K562 (cell line): ENCODE data around the gene NRP1. TPM values are rescaled to one million over a fixed set of nuclear protein-coding genes. Genes with fewer than 3 reads are reported as not detected.

Experiments
- ATAC-seq: fragments of 200-7000 bp; cut with Tn5 transposase; 3 replicates; pipeline ENCODE4 v1.9.1; 2020; ENCODE audit warnings: moderate library complexity
- BruUV-seq: library from RNA; stranded (reverse); fragments of 400-500 nt; replicated peaks from 2 replicates; lab custom pipeline; 2021; lab: Mats Ljungman, UMichigan
- CTCF ChIA-PET: fragments of 300-600 bp; formaldehyde crosslinking; extraction: SDS; loops from one replicate; lab custom pipeline; 2021; ENCODE audit warnings: low intra/inter-chr PET ratio; lab: Yijun Ruan, JAX
- POLR2A ChIA-PET: fragments of 300-600, 350-650 bp; sonication (Branson Sonifier 250); formaldehyde crosslinking; extraction: SDS; loops from one replicate; lab custom pipeline; 2021; ENCODE audit warnings: antibody characterized with exemption, inconsistent platforms; lab: Yijun Ruan, JAX
- DNase-seq, 4 experiments: peaks; one replicate each; pipeline versions ENCODE4 v3.0.0 to v3.0.0-alpha.2; 2011 to 2018; ENCODE audit warnings: low spot score in 3 of 4, mixed read lengths in 3 of 4; ENCODE audit errors: extremely low read depth in 1 of 4
- FAIRE-seq: peaks from 2 replicates; lab custom pipeline; 2011; peaks lifted over from hg19 to GRCh38; lab: Jason Lieb, UNC
- H2AFZ ChIP-seq: 2 replicates; pipeline ENCODE4 v1.6.0; 2011; ENCODE audit warnings: low read depth, low read length, control low read depth, inconsistent platforms
- H3K27ac ChIP-seq: fragments of 200-600 bp; 3 replicates; pipeline ENCODE4 v1.8.0; 2011; ENCODE audit warnings: low read depth, mild to moderate bottlenecking, control low read depth, inconsistent platforms, low read length, moderate library complexity, mixed read lengths; ENCODE audit errors: extremely low read depth
- H3K27me3 ChIP-seq, 2 experiments: fragments of 300-600 bp in 1 of 2; 2 replicates in 1 of 2; 3 replicates in 1 of 2; pipeline versions ENCODE4 v1.6.0 to v1.8.0; 2011; ENCODE audit warnings: inconsistent platforms in 2 of 2, low read length in 2 of 2, mild to moderate bottlenecking in 1 of 2, mixed read lengths in 1 of 2, moderate library complexity in 1 of 2; ENCODE audit not compliant: control insufficient read depth in 2 of 2, insufficient read depth in 2 of 2
- H3K36me3 ChIP-seq: fragments of 300-600 bp; 3 replicates; pipeline ENCODE4 v1.8.0; 2011; ENCODE audit warnings: mild to moderate bottlenecking, low read length, inconsistent platforms; ENCODE audit not compliant: control insufficient read depth, insufficient read depth
- H3K4me1 ChIP-seq, 2 experiments: fragments of 200-600 bp in 1 of 2; replicated peaks in 1 of 2; 2 replicates in 1 of 2; 3 replicates in 1 of 2; pipeline versions ENCODE4 v1.5.1 to v1.8.0; 2011; ENCODE audit warnings: inconsistent platforms in 2 of 2, low read length in 2 of 2, mild to moderate bottlenecking in 1 of 2, mixed read lengths in 1 of 2, moderate library complexity in 1 of 2; ENCODE audit not compliant: control insufficient read depth in 2 of 2, insufficient read depth in 2 of 2
- H3K4me2 ChIP-seq: 2 replicates; pipeline ENCODE4 v1.6.1; 2011; ENCODE audit warnings: low read length, control low read depth, inconsistent platforms, mixed read lengths; ENCODE audit not compliant: insufficient read depth
- H3K4me3 ChIP-seq: fragments of 200-600 bp; sonication (generic), shearing (Covaris generic); 2 replicates; pipeline ENCODE4 v1.5.1; 2016; ENCODE audit warnings: control low read depth, inconsistent platforms
- H3K79me2 ChIP-seq: fragments of 200-600 bp; 3 replicates; pipeline ENCODE4 v1.8.0; 2011; ENCODE audit warnings: low read length, inconsistent platforms; ENCODE audit not compliant: control insufficient read depth, insufficient read depth
- H3K9ac ChIP-seq, 2 experiments: 2 replicates each; pipeline versions ENCODE4 v1.6.0 to v1.6.1; 2011; ENCODE audit warnings: low read depth in 2 of 2, low read length in 2 of 2, control low read depth in 1 of 2, inconsistent platforms in 1 of 2, mild to moderate bottlenecking in 1 of 2, mixed read lengths in 1 of 2; ENCODE audit not compliant: insufficient read depth in 1 of 2
- H3K9me1 ChIP-seq: one replicate; pipeline ENCODE4 v1.6.0; 2011; ENCODE audit warnings: inconsistent platforms, mild to moderate bottlenecking, low read length, moderate library complexity; ENCODE audit not compliant: control insufficient read depth, insufficient read depth
- H3K9me3 ChIP-seq: replicated peaks from 2 replicates; pipeline ENCODE4 v1.5.1; 2011; ENCODE audit warnings: low read depth, low read length, inconsistent platforms; ENCODE audit not compliant: control insufficient read depth, insufficient read depth
- H4K20me1 ChIP-seq: replicated peaks from 2 replicates; pipeline ENCODE4 v1.6.1; 2011; ENCODE audit warnings: low read length, inconsistent platforms, mixed read lengths; ENCODE audit not compliant: control insufficient read depth, insufficient read depth
- ARID1B ChIP-seq: fragments of 450-650 bp; IDR thresholded peaks from 2 replicates; pipeline ENCODE4 v1.6.1; 2016; ENCODE audit warnings: antibody characterized with exemption, mild to moderate bottlenecking, inconsistent platforms
- CREB3 ChIP-seq: fragments of 450-650 bp; conservative IDR thresholded peaks from 2 replicates; pipeline ENCODE4 v1.6.1; 2016; ENCODE audit warnings: missing genetic modification characterization, low read depth, mild to moderate bottlenecking, missing compliant biosample characterization, moderate library complexity
- DNMT1 ChIP-seq: fragments of 450-650 bp; IDR thresholded peaks from 2 replicates; pipeline ENCODE4 v1.6.1; 2016; ENCODE audit warnings: antibody characterized with exemption, mild to moderate bottlenecking
- NKRF ChIP-seq: fragments of 450-650 bp; IDR thresholded peaks from 2 replicates; pipeline ENCODE4 v1.6.1; 2016; ENCODE audit warnings: borderline replicate concordance
- PRDM10 ChIP-seq: fragments of 450-650 bp; IDR thresholded peaks from 2 replicates; pipeline ENCODE4 v1.6.1; 2018; ENCODE audit not compliant: partially characterized antibody
- TARDBP ChIP-seq: fragments of 450-650 bp; IDR thresholded peaks from 2 replicates; pipeline ENCODE4 v1.6.1; 2016
- ZBED1 ChIP-seq: IDR thresholded peaks from 2 replicates; pipeline ENCODE4 v1.6.1; 2014
- ZC3H8 ChIP-seq: fragments of 450-650 bp; IDR thresholded peaks from 2 replicates; pipeline ENCODE4 v1.6.1; 2017
- ZFX ChIP-seq: sonication (generic); formaldehyde crosslinking; IDR thresholded peaks from 2 replicates; pipeline ENCODE4 v1.8.0; 2022; ENCODE audit warnings: mild to moderate bottlenecking, missing genetic modification reagents, moderate library complexity
- ZNF124 ChIP-seq: sonication (generic); formaldehyde crosslinking; IDR thresholded peaks from 2 replicates; pipeline ENCODE4 v1.8.1; 2022; ENCODE audit warnings: missing genetic modification reagents
- ZNF175 ChIP-seq: fragments of 200-800 bp; sonication (Bioruptor generic); IDR thresholded peaks from 2 replicates; pipeline ENCODE4 v1.6.1; 2016; ENCODE audit warnings: low read depth, mild to moderate bottlenecking, missing genetic modification characterization, missing compliant biosample characterization
- ZNF274 ChIP-seq: IDR thresholded peaks from 2 replicates; pipeline ENCODE4 v1.6.1; 2011; ENCODE audit warnings: low read depth, mild to moderate bottlenecking, low read length, moderate library complexity, borderline replicate concordance
- WGBS: fragments of 100-300 bp; shearing (Covaris generic); methylation state at CpG from one replicate; pipeline ENCODE4 v1.1.6; 2016; ENCODE audit warnings: low coverage, mixed read lengths; ENCODE audit not compliant: insufficient coverage; ENCODE audit errors: missing lambda C conversion rate; 5-methylcytosine and 5-hydroxymethylcytosine counted together
- in situ Hi-C: fragments of 300-500 bp; cut with MboI; formaldehyde crosslinking; loops from 4 replicates; pipeline ENCODE4 v1.15.0; 2018; ENCODE audit warnings: inconsistent platforms, mixed read lengths
- intact Hi-C: fragments of 100-400 bp; cut with micrococcal nuclease; formaldehyde crosslinking; loops from 2 replicates; pipeline ENCODE4 v1.14.2; 2022
- polyA plus RNA-seq, 8 experiments: library from polyadenylated mRNA; depleted of rRNA in 4 of 8; stranded (reverse) in 5 of 8; unstranded in 3 of 8; fragments of >200 nt; fragmentation: Nextera tagmentation in 2 of 8; fragmentation: Illumina TruSeq in 1 of 8; extraction: Ambion mirVana in 2 of 8; extraction: Trizol in 1 of 8; gene quantifications; 2 replicates each; pipeline versions ENCODE4 v1.2.1 to v1.2.3, GENCODE V29; 2011 to 2014; ENCODE audit warnings: inconsistent platforms in 1 of 8, missing spikeins in 1 of 8
- total RNA-seq, 7 experiments: library from RNA; depleted of rRNA in 6 of 7; stranded (reverse); fragments of >200 nt in 6 of 7; fragmentation: Illumina TruSeq in 2 of 7; extraction: Trizol in 2 of 7; gene quantifications; 2 replicates each; pipeline versions ENCODE4 v1.2.1 to v1.2.3, GENCODE V29; 2011 to 2021; ENCODE audit warnings: low replicate concordance in 1 of 7

The NRP1 gene
- total and polyA plus RNA-seq, 9 of the 15 experiments (the other 6 are each of a cell fraction or from before 2014, with no cell fraction given) = 0.01 to 0.38 (median 0.04) TPM; not detected in 5

GRCh38 chr10:33142295-33142694, 192.2 kb downstream of the NRP1 start:
- BruUV-seq = no TSS peak
- no peak for ATAC-seq
- Histone ChIP-seq H3K9me1 (no peaks in the 10 kb centered on the region), H3K79me2 (no peaks in the 10 kb centered on the region), H4K20me1 (peaks cover 3% of the 10 kb centered on the region; the same call in 1 of the 2 replicates), H3K4me1 (no peaks in the 10 kb centered on the region), H3K36me3 (no peaks in the 10 kb centered on the region), H3K27me3 (peaks cover 4 to 29% of the 10 kb centered on the region in 2 experiments; a peak in 3 of 5 replicates), H3K4me2 (no peak overlapping the region), H3K4me3 (no peak overlapping the region), H3K9ac (no peak overlapping the region), H3K27ac (no peak overlapping the region), H3K9me3 (no peaks in the 10 kb centered on the region), H2AFZ (no peak overlapping the region)
- in situ Hi-C loops = no loop called here
- intact Hi-C loops = no loop called here
- CTCF ChIA-PET = no interaction called here
- no peak for DNase-seq
- POLR2A ChIA-PET = no interaction called here
- WGBS = 0% methylated on average over 4 of the region's 4 CpGs
- no peak for TF ChIP-seq ZNF274
- no peak for TF ChIP-seq CREB3
- no peak for TF ChIP-seq ZC3H8
- TF ChIP-seq ARID1B = no peak
- no peak for TF ChIP-seq TARDBP
- TF ChIP-seq NKRF = no peak
- no peak for TF ChIP-seq ZBED1
- TF ChIP-seq ZNF175 = no peak
- no peak for TF ChIP-seq PRDM10
- TF ChIP-seq DNMT1 = no peak
- no peak for TF ChIP-seq ZFX (CRISPR knock-in tag)
- TF ChIP-seq ZNF124 (CRISPR knock-in tag) = no peak
- no peak for FAIRE-seq
